Stimulated activated naive CD8-positive, alpha-beta T cell treated with anti-CD3 and anti-CD28 coated beads, Interleukin-15, Interleukin-2, amounts not matched to agents 100 U/mL and 50 U/mL, for 24 hours (primary cell): ENCODE data around the gene OR2T11.
"Not testable (repeated sequence)": the region's sequence is repeated elsewhere in the genome, so short reads cannot be mapped to it uniquely, and the experiment has no call there.

ENCODE experiments used
- ATAC-seq: fragments of 150-1000 bp; cut with Tn5 transposase; one replicate; pipeline ENCODE4 v1.10.0; 2021
- DNase-seq: peaks from one replicate; pipeline ENCODE4 v3.0.0; 2021

Gene OR2T11

GRCh38 chr1:248634991-248635390, at the start of gene OR2T11:
Gene OR2T11, minus strand, starts transcription at chr1:248635091. Its CDS starts 7,963 bp downstream, at chr1:248627128.
- ATAC-seq, DNase-seq: not testable (repeated sequence)

- no peak for ATAC-seq
Measured at GRCh38 chr1:248681651-248682050, 46.8 kb upstream of the OR2T11 start.

GRCh38 chr1:248670003-248670402, 35.1 kb upstream of the OR2T11 start:
- ATAC-seq = no peak
- DNase-seq = no peak

More at GRCh38 chr1:248681651-248682050, 46.8 kb upstream of the OR2T11 start:
- DNase-seq = no peak

GRCh38 chr1:248663453-248664328, 28.8 kb upstream of the OR2T11 start:
- ATAC-seq = peak; percentile 32
- DNase-seq = peak; percentile 3

- DNase-seq, ATAC-seq: not testable (repeated sequence)
Measured at GRCh38 chr1:248656797-248657196, 21.9 kb upstream of the OR2T11 start.

- not testable (repeated sequence) for ATAC-seq, DNase-seq
Measured at GRCh38 chr1:248655354-248655753, 20.5 kb upstream of the OR2T11 start, which contains the start of gene OR2T27. Gene OR2T27, minus strand, starts transcription at chr1:248655528. Its CDS starts 4,644 bp downstream, at chr1:248650884.

GRCh38 chr1:248648770-248649536, 14.1 kb upstream of the OR2T11 start:
- not testable (repeated sequence) for ATAC-seq, DNase-seq

GRCh38 chr1:248645178-248645577, 10.3 kb upstream of the OR2T11 start, which contains the start of gene OR2T35:
Gene OR2T35, minus strand, starts transcription at chr1:248645278. Its CDS starts 6,020 bp downstream, at chr1:248639258.
- DNase-seq, ATAC-seq: not testable (repeated sequence)

GRCh38 chr1:248642971-248643651, 8.2 kb upstream of the OR2T11 start:
- ATAC-seq = peak; percentile 43
- DNase-seq = not testable (repeated sequence)

GRCh38 chr1:248641583-248641982, 6.7 kb upstream of the OR2T11 start:
- not testable (repeated sequence) for ATAC-seq, DNase-seq

GRCh38 chr1:248640906-248641305, 6.0 kb upstream of the OR2T11 start:
- DNase-seq = not testable (repeated sequence)

GRCh38 chr1:248639652-248640051, 4.8 kb upstream of the OR2T11 start:
- DNase-seq, ATAC-seq: not testable (repeated sequence)

More at GRCh38 chr1:248640906-248641305, 6.0 kb upstream of the OR2T11 start:
- not testable (repeated sequence) for ATAC-seq

GRCh38 chr1:248636612-248637011, 1.7 kb upstream of the OR2T11 start:
- not testable (repeated sequence) for ATAC-seq, DNase-seq

- no peak for DNase-seq
- peak; percentile 32 for ATAC-seq
Measured at GRCh38 chr1:248631354-248632008, 3.4 kb downstream of the OR2T11 start.

- ATAC-seq (no peak), DNase-seq (no peak)
Measured at GRCh38 chr1:248630551-248630950, 4.3 kb downstream of the OR2T11 start.

- ATAC-seq (no peak), DNase-seq (no peak)
Measured at GRCh38 chr1:248627971-248628844, 6.7 kb downstream of the OR2T11 start.

- DNase-seq (no peak), ATAC-seq (no peak)
Measured at GRCh38 chr1:248625971-248626370, 8.9 kb downstream of the OR2T11 start.

GRCh38 chr1:248625166-248625565, 9.7 kb downstream of the OR2T11 start:
- no peak for ATAC-seq
- DNase-seq = no peak

GRCh38 chr1:248622570-248623001, 12.3 kb downstream of the OR2T11 start:
- DNase-seq (no peak), ATAC-seq (peak; percentile 74)

GRCh38 chr1:248621770-248622169, 13.1 kb downstream of the OR2T11 start:
- no peak for ATAC-seq
- DNase-seq = no peak
